ENCODE data around the gene ADGRG7. TPM values are rescaled to one million over a fixed set of nuclear protein-coding genes. Genes with fewer than 3 reads are reported as not detected.

Gene ADGRG7
- total and polyA plus RNA-seq, 9 of the 15 experiments (the other 6 are each of a cell fraction or from before 2014, with no cell fraction given) = 0.03 TPM; not detected in 7

GRCh38 chr3:100640633-100641032, 31.2 kb downstream of the ADGRG7 start (continued):
- TF ChIP-seq ZMIZ1 (IDR thresholded peaks at IDR 0.05; ENCODE audit: low read depth in 2 of 2, low read length in 2 of 2) = no peak
- no peak for TF ChIP-seq ZNF134 (CRISPR knock-in tag; conservative IDR thresholded peaks at IDR 0.05)
- no peak for TF ChIP-seq MTA1 (IDR thresholded peaks at IDR 0.05; ENCODE audit: borderline replicate concordance)
- TF ChIP-seq, protein P1, sequence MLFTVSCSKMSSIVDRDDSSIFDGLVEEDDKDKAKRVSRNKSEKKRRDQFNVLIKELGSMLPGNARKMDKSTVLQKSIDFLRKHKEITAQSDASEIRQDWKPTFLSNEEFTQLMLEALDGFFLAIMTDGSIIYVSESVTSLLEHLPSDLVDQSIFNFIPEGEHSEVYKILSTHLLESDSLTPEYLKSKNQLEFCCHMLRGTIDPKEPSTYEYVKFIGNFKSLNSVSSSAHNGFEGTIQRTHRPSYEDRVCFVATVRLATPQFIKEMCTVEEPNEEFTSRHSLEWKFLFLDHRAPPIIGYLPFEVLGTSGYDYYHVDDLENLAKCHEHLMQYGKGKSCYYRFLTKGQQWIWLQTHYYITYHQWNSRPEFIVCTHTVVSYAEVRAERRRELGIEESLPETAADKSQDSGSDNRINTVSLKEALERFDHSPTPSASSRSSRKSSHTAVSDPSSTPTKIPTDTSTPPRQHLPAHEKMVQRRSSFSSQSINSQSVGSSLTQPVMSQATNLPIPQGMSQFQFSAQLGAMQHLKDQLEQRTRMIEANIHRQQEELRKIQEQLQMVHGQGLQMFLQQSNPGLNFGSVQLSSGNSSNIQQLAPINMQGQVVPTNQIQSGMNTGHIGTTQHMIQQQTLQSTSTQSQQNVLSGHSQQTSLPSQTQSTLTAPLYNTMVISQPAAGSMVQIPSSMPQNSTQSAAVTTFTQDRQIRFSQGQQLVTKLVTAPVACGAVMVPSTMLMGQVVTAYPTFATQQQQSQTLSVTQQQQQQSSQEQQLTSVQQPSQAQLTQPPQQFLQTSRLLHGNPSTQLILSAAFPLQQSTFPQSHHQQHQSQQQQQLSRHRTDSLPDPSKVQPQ (CRISPR knock-in tag; IDR thresholded peaks at IDR 0.05; ENCODE audit: borderline replicate concordance) = no peak
- no peak for TF ChIP-seq SMARCB1 (IDR thresholded peaks at IDR 0.05; ENCODE audit: insufficient read length, low read depth)
- TF ChIP-seq HDAC1 (IDR thresholded peaks at IDR 0.05) = no peak
